NCI-H1105 treated with DMSO at 0.1 percent for 48 hours (cell line): ENCODE data around the gene NIPA2.

ENCODE experiments used
- DNase-seq: peaks from one replicate; lab custom pipeline; 2025; lab: John Stamatoyannopoulos, UW

NIPA2 gene

GRCh38 chr15:22839046-22839695 is 705 bp downstream of the NIPA2 start:
- no peak for DNase-seq

- DNase-seq, result no peak
Measured at GRCh38 chr15:22844421-22845288, 6.2 kb downstream of the NIPA2 start.

- DNase-seq, result no peak
Measured at GRCh38 chr15:22845289-22845900, 6.9 kb downstream of the NIPA2 start.

GRCh38 chr15:22846073-22846472 is 7.6 kb downstream of the NIPA2 start:
- DNase-seq, result no peak

GRCh38 chr15:22850055-22850454 is 11.6 kb downstream of the NIPA2 start:
- no peak for DNase-seq

- DNase-seq, result no peak
Measured at GRCh38 chr15:22851513-22851912, 13.0 kb downstream of the NIPA2 start.

GRCh38 chr15:22855791-22856190 is 17.3 kb downstream of the NIPA2 start:
- no peak for DNase-seq

- DNase-seq, result no peak
Measured at GRCh38 chr15:22856659-22857058, 18.2 kb downstream of the NIPA2 start.

GRCh38 chr15:22861161-22861560 is 22.7 kb downstream of the NIPA2 start:
- no peak for DNase-seq

- no peak for DNase-seq
Measured at GRCh38 chr15:22863356-22863755, 24.9 kb downstream of the NIPA2 start.

- no peak for DNase-seq
Measured at GRCh38 chr15:22866079-22866478, 27.6 kb downstream of the NIPA2 start.

- DNase-seq, result no peak
Measured at GRCh38 chr15:22867886-22868285, 29.4 kb downstream of the NIPA2 start.

- DNase-seq, result no peak
Measured at GRCh38 chr15:22868495-22868894, 30.0 kb downstream of the NIPA2 start.

- DNase-seq, result no peak
Measured at GRCh38 chr15:22868928-22869327, 30.5 kb downstream of the NIPA2 start.

GRCh38 chr15:22869856-22870255 is 31.4 kb downstream of the NIPA2 start:
- no peak for DNase-seq

- no peak for DNase-seq
Measured at GRCh38 chr15:22870865-22871264, 32.4 kb downstream of the NIPA2 start.

- DNase-seq, result no peak
Measured at GRCh38 chr15:22871481-22872086, 33.1 kb downstream of the NIPA2 start.

GRCh38 chr15:22872936-22873701 is 34.7 kb downstream of the NIPA2 start:
- no peak for DNase-seq

GRCh38 chr15:22873841-22874240 is 35.4 kb downstream of the NIPA2 start:
- DNase-seq, result no peak

- DNase-seq, result no peak
Measured at GRCh38 chr15:22874256-22874655, 35.8 kb downstream of the NIPA2 start.

- DNase-seq, result no peak
Measured at GRCh38 chr15:22874966-22875365, 36.5 kb downstream of the NIPA2 start.

GRCh38 chr15:22877117-22877516 is 38.7 kb downstream of the NIPA2 start:
- DNase-seq, result no peak
